Measurements from ENCODE around the gene PHKA2.

DNA sequence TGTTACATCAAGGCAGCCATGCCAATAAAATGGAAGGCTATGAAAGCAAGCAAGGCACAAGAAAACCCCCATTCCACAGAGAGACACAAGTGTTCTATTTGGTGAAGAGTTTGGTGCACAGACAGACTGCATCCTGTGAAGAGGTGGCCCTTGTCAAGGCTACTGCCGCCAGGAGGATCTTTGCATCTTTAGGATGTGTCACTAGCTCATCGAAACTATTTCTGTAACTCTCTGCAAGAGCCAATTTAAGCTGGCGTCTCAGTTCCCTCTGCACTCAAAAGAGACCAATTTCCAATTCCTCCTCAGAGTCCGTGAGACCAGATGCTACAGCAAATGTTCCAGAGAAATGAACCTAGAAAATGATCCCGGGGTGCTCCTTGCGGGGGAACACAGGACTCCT is 91.0 kb downstream of the PHKA2 start:
- TF ChIP-seq CTCF (IDR thresholded peaks at IDR 0.05; ENCODE audit: borderline replicate concordance, extremely low read depth, low read length, poor library complexity, severe bottlenecking) (no peak), EZH2 (IDR thresholded peaks at IDR 0.05; ENCODE audit: borderline replicate concordance, low read depth, low read length, severe bottlenecking) (no peak)
